GM18519 (cell line): ENCODE data around the gene KATNB1.
A peak's percentile ranks its signal among the peaks of the same experiment; 100 is the strongest.
"Not testable (repeated sequence)": the region's sequence is repeated elsewhere in the genome, so short reads cannot be mapped to it uniquely, and the experiment has no call there.

Experiments
- ATAC-seq: cut with Tn5 transposase; IDR thresholded peaks from one replicate; pipeline ENCODE4 v1.9.1; 2021; ENCODE audit warnings: mild to moderate bottlenecking, moderate library complexity; ENCODE audit not compliant: unreplicated experiment, low FRiP score

The KATNB1 gene

GRCh38 chr16:57724531-57724930, 11.0 kb upstream of the KATNB1 start:
- ATAC-seq: no peak

GRCh38 chr16:57725151-57725550, 10.4 kb upstream of the KATNB1 start:
- ATAC-seq: no peak

DNA sequence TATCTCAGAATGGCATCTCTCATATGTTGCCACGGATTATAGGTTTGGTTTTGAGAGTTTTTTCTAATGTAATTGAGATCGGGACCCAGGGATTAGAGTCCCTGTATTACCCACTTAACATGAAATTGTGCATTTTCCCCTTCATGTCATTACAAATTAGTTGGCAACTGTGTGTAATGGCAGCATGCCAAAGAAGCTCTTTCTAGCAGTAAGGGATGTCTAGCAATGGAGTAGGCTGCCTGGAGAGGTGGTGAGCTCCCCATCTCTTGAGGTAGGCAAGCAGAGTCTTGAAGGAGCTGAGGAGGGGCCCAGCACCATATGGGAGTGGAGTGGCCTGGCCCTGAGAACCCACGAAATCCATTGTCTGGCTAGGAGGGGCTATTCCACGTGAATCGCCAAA, 10.0 kb upstream of the KATNB1 start:
- ATAC-seq: no peak

- no peak for ATAC-seq
Measured at GRCh38 chr16:57725976-57726375, 9.6 kb upstream of the KATNB1 start.

- ATAC-seq: no peak
Measured at GRCh38 chr16:57726433-57726947, 9.1 kb upstream of the KATNB1 start.

DNA sequence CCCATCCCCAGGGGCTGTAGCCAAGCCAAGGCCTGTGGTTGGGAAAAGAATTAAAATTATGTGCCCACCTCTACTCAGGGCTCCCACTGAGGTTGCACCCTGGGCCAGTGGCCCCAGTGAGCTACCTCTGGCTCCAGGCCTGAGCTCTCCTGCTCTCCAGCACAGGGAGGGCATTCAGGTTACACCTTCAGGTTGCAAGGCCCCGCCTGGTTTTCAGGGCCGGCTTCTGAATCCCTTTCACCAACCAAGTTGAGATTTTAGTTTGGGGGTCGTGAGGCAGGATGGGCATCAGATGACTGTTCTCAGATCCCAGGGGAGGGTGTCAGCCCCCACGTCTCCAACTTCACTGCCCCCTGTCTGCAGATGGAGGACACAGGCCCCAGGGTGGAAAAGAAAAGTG, 8.0 kb upstream of the KATNB1 start:
- ATAC-seq: no peak

DNA sequence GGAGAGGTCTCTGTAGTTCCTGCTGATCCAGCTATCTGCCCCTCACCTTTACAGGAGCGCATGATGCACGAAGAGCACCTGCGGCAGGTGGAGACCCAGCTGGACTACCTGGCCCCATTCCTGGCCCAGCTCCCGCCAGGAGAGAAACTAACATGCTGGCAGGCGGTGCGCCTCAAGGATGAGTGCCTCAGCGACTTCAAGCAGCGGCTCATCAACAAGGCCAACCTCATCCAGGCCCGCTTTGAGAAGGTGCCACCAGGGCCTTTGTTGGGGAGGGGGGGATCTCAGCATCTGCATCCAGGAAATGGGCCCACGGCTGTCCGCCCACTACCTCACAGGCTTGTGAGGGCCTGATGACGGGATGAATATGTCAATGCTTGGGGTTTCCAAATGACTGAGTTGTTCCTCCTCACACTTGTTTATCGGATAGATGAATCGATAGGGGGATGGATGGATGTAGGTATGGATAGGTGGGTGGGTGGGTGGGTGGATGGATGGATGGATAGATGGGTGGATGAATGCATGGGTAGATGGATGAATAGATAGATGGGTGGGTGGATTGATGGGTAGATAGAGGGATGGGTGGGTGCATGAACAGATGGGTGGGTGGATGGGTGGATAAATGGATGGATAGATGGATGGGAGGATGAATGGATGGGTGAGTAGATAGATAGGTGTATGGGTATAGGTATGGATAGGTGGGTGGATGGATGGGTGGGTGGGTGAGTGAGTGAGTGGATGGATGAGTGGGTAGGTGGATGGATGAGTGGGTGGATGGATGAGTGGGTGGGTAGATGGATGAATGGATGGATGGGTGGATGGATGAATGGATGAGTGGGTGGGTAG, 7.0 kb upstream of the KATNB1 start:
- ATAC-seq: no peak

- no peak for ATAC-seq
Measured at GRCh38 chr16:57729182-57729484, 6.4 kb upstream of the KATNB1 start.

DNA sequence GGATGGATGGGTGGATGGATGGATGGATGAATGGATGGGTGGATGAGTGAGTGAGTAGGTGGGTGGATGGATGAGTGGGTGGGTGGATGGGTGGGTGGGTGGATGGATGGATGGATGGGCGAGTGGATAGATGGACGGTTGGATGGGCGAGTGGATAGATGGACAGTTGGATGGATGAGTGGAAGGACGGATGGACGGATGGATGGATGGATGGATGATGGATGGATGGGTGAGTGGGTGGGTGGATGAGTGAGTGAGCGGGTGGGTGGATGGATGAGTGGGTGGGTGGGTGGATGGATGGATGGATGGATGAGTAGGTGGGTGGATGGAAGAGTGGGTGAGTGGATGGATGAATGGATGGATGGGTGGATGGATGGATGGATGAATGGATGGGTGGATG, 5.7 kb upstream of the KATNB1 start:
- ATAC-seq: not testable (repeated sequence)

- ATAC-seq: no peak
Measured at GRCh38 chr16:57730771-57731730, 4.5 kb upstream of the KATNB1 start.

GRCh38 chr16:57732037-57732436, 3.5 kb upstream of the KATNB1 start:
- ATAC-seq: no peak

DNA sequence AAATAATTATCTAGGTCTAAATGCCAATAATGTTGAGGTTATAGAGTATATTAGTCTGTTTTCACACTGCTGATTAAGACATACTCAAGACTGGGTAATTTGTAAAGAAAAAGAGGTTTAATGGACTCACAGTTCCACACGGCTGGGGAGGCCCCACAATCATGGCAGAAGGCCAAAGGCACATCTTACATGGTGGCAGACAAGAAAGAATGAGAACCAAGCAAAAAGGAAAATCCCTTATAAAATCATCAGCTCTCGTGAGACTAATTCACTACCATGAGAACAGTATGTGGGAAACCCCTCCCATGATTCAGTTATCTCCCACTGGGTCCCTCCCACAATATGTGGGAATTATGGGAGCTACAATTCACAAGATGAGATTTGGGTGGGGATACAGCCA, 2.9 kb upstream of the KATNB1 start:
- ATAC-seq: no peak

GRCh38 chr16:57734308-57734924, 1.2 kb upstream of the KATNB1 start:
- no peak for ATAC-seq

DNA sequence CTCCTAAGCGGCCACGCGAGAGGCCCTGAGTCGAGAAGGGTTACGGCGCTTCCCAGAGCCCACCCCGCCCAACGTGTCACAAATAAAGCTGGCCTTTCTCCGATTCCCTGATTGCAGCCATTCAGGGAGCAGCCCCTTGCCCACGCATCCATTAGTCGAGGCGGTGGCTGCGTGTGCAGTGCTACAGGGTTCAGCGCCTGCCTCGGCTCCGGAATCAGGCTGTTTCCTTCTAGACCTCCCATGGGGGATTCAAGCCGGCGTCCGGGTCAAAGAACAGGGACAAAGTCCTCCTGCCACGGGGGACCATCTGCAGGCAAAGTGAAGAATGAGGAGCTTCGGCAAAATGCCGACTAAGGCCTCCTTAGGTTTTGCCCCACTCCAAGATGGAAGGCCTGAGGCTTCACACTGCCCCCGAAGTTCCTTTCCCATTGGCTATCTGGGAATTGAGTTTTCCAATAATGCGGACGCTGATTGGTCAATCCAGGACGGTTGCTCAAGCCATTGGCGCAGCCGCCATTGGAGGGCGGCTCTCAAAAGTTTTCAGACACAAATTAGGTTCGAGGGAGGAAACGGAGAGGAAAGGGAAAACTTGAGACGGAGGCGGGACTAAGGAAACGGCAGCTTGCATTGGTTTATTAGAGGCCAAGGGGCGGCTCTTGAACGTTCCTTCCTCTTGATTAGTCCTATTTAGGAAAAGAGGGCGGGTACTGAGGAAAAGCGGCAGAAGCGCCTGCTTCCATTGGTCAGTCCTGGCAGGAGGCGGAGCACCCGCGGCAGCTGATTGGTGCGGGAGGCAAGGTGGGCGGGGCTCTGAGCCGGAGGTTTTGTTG, 430 bp upstream of the KATNB1 start:
- peak; percentile 78 for ATAC-seq

GRCh38 chr16:57736419-57737351, 1.1 kb downstream of the KATNB1 start:
- ATAC-seq: no peak

DNA sequence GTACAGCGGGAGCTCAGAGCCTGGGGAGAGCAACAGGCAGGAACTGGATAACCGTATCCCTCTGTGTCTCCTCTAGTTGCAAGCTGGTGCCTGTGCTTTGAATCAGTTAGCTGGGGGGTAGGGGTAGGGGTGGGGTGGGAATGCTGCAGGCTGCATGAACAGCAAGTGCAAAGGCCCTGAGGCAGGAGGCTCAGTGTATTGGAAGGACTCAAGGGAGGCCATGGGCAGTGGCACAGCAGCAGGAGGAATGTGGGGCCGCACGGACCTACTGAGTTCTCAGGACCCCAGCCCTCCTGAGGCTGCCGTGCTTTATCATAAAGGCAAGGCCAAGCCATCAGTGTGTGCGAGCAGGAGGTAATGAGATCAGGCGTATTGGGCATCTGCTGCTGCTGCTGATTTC, 3.3 kb downstream of the KATNB1 start:
- no peak for ATAC-seq

DNA sequence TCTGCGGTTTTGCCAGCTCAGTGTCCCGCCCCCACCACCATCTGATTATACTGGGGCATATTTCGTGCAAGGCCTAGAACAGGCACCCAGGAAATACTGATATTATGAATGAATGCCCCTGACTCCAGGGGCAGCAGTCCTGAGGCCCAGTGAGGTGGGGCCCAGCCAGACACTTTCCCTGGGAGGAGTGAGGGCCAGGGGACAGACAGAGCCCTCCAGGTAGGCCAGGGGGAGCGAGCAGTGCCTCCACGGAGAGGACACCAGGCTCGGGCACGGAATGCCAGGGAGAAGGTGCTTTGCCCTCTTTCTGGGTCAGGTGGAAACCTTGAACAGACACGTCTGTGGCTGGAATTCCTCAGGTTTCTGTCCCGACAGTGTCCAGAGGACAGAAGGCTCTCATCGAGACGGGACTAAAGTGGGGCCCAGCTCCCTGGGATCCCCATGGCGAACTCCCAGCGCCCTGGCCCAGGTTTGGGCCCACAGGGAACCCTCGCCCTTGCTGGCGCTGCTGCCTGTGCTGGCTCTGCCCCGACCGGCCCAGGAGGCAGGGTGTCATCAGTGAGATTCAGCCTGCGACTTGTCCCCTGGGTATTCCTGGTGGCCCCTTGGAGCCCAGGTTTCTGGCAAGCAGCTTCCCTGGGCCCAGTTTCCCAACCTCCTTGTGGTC, 4.3 kb downstream of the KATNB1 start:
- ATAC-seq: no peak

- no peak for ATAC-seq
Measured at GRCh38 chr16:57740423-57741071, 5.0 kb downstream of the KATNB1 start.
